ENCODE data around the gene CFAP77. TPM values are rescaled to one million over a fixed set of nuclear protein-coding genes. Genes with fewer than 3 reads are reported as not detected.

Gene CFAP77
- total and polyA plus RNA-seq, 2 of the 8 experiments (the other 6 are each of a cell fraction or from before 2014, with no cell fraction given), result 0.63 to 0.97 TPM

DNA sequence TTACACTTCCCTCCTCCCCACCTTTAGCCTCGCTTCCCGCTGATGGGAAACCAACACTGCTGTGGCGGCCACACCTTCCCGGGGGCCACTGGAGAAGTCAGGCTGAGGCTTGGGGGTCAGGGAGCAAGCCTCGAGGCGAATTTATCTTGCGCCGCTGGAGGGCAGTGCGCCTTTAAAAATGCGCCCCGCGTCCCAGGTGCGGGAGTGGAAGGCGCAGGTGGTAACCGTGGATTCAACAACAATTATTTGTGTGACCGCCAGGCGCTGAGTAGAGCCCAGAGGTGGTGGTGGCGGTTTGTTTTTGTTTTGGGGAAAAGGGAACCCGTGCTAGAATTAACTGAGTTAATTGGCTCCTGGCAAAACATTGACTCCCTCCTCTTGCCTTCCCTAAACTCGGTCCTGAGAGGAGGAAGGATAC, 1.1 kb downstream of the CFAP77 start:
- peak; percentile 69 to 90 for DNase-seq (ENCODE audit: low read depth in 1 of 2, low spot score in 2 of 2)
- no peak for TF ChIP-seq CEBPB (IDR thresholded peaks at IDR 0.05; ENCODE audit: low read depth, low read length)
- TF ChIP-seq EZH2 (IDR thresholded peaks at IDR 0.05; ENCODE audit: low read depth, low read length, severe bottlenecking), result no peak
- no peak for TF ChIP-seq FOSL1 (IDR thresholded peaks at IDR 0.05; ENCODE audit: insufficient read depth, low read depth, low read length)
- TF ChIP-seq BRCA1 (IDR thresholded peaks at IDR 0.05; ENCODE audit: low read depth, low read length), result no peak
- TF ChIP-seq CTBP2 (IDR thresholded peaks at IDR 0.05; ENCODE audit: borderline replicate concordance, insufficient read depth, insufficient read length, low read length), result no peak
- 0 out of 2 replicates have a peak, but pooled peaks have one; percentile 13 for TF ChIP-seq SP4 (IDR thresholded peaks at IDR 0.05; ENCODE audit: low read length)
- no peak for TF ChIP-seq CHD1 (IDR thresholded peaks at IDR 0.05; ENCODE audit: low read depth, low read length)
- TF ChIP-seq RFX5 (IDR thresholded peaks at IDR 0.05; ENCODE audit: borderline replicate concordance, low read depth, low read length), result no peak
- no peak for TF ChIP-seq NANOG (IDR thresholded peaks at IDR 0.05; ENCODE audit: insufficient read depth, low read depth, low read length, poor library complexity, severe bottlenecking)
- TF ChIP-seq HDAC2 (IDR thresholded peaks at IDR 0.05; ENCODE audit: borderline replicate concordance in 1 of 2, low read depth in 2 of 2, low read length in 2 of 2), result peak in 1 of 2 experiments; percentile 91; a peak in 1 of 4 replicates
- TF ChIP-seq CHD2 (IDR thresholded peaks at IDR 0.05; ENCODE audit: low read length), result no peak
- no peak for TF ChIP-seq GABPA (IDR thresholded peaks at IDR 0.05; ENCODE audit: borderline replicate concordance, insufficient read depth, low read length)
- no peak for TF ChIP-seq TEAD4 (IDR thresholded peaks at IDR 0.05; ENCODE audit: low read depth, low read length)
- no peak for TF ChIP-seq GTF2F1 (IDR thresholded peaks at IDR 0.05; ENCODE audit: borderline replicate concordance, low read depth, low read length)

More for the DNA sequence above, 1.1 kb downstream of the CFAP77 start:
- no peak overlapping the region for H4K5ac ChIP-seq (ENCODE audit: insufficient read length, low read depth, low read length)
- H3K4me3 ChIP-seq (ENCODE audit: extremely low read depth in 1 of 4, insufficient read depth in 2 of 4, low read depth in 3 of 4, low read length in 4 of 4), result peak overlapping the region; percentile 45 to 65 (median 56); a peak in 7 of 8 replicates
- H3K27me3 ChIP-seq (replicated peaks in 1 of 4; ENCODE audit: control insufficient read depth in 3 of 4, extremely low read depth in 1 of 4, insufficient read depth in 3 of 4, low read length in 3 of 4), result peaks cover 1 to 20% (median 13%) of the 10 kb centered on the region in 4 experiments; a peak in 6 of 7 replicates
- no peaks in the 10 kb centered on the region; a peak in 1 of 4 replicates for H3K9me3 ChIP-seq (ENCODE audit: insufficient read depth in 2 of 2, low read depth in 1 of 2, low read length in 1 of 2)
- peaks cover 0 to 3% of the 10 kb centered on the region in 2 experiments for H4K20me1 ChIP-seq (replicated peaks in 1 of 2; ENCODE audit: control insufficient read depth in 1 of 2, insufficient read depth in 2 of 2, low read length in 2 of 2)
- 3% methylated on average over 20 of the region's 20 CpGs; no CpG with 5 or more reads in 1 of the 2 experiments for WGBS, 2 experiments (ENCODE audit: extremely low coverage in 1 of 2, insufficient coverage in 1 of 2, insufficient read length in 1 of 2, insufficient replicate concordance in 2 of 2, low coverage in 1 of 2, low lambda C conversion rate in 2 of 2, missing lambda C conversion rate in 1 of 2)
- H2BK15ac ChIP-seq (ENCODE audit: low read length), result no peak overlapping the region
- no peak overlapping the region for H3K23ac ChIP-seq (ENCODE audit: insufficient read length)
- H2AK5ac ChIP-seq (ENCODE audit: low read depth, low read length), result no peak overlapping the region
- H3K36me3 ChIP-seq (ENCODE audit: control insufficient read depth in 2 of 4, insufficient read depth in 4 of 4, low read length in 3 of 4), result no peaks in the 10 kb centered on the region
- ChIA-PET POLR2A (ENCODE audit: partially characterized antibody) (no interaction called here), CTCF (ENCODE audit: partially characterized antibody) (interaction anchor here (1.1 to 1.6 kb wide), 3 partner anchors 28 to 136 kb away, joined by 3 to 4 read pairs (median 4); no protein-coding TSS in a partner anchor)
- H3K14ac ChIP-seq (ENCODE audit: insufficient read length), result no peak overlapping the region
- peaks cover 0 to 1% of the 10 kb centered on the region in 2 experiments; a peak in 2 of 4 replicates for H3K79me2 ChIP-seq (ENCODE audit: control insufficient read depth in 1 of 2, insufficient read depth in 2 of 2, low read length in 2 of 2)
- H4K91ac ChIP-seq (replicated peaks; ENCODE audit: insufficient read length, low read length), result no peak overlapping the region
- no peak overlapping the region for H3K27ac ChIP-seq (ENCODE audit: low read depth, low read length)
- no peak overlapping the region for H2BK120ac ChIP-seq (replicated peaks; ENCODE audit: low read depth, low read length)
- H3K4me2 ChIP-seq (ENCODE audit: insufficient read depth in 1 of 2, low read depth in 2 of 2, low read length in 2 of 2), result peak overlapping the region; percentile 41 to 88
- no peak overlapping the region for H3K18ac ChIP-seq (ENCODE audit: extremely low read depth, low read length)
- H3K23me2 ChIP-seq (ENCODE audit: low read depth, low read length), result peaks cover 11% of the 10 kb centered on the region; the same call in 1 of the 2 replicates
- H2AFZ ChIP-seq (ENCODE audit: low read length), result no peak overlapping the region
- H3K4me1 ChIP-seq (replicated peaks in 1 of 4; ENCODE audit: control insufficient read depth in 3 of 4, insufficient read depth in 4 of 4, low read length in 3 of 4), result peaks cover 6 to 15% (median 6%) of the 10 kb centered on the region in 4 experiments; a peak in 6 of 7 replicates
- no peak overlapping the region for H2BK12ac ChIP-seq (ENCODE audit: low read depth, low read length)
- H3K79me1 ChIP-seq (ENCODE audit: low read depth, low read length), result no peaks in the 10 kb centered on the region
- H3K4ac ChIP-seq (replicated peaks; ENCODE audit: insufficient read length, low read depth, low read length), result no peak overlapping the region
- H3K9ac ChIP-seq (replicated peaks in 1 of 4; ENCODE audit: extremely low read depth in 1 of 4, low read depth in 3 of 4, low read length in 3 of 4), result no peak overlapping the region
- no peak overlapping the region for H3K56ac ChIP-seq (replicated peaks; ENCODE audit: insufficient read length, low read depth, low read length)
- FAIRE-seq, result no peak
- H2BK5ac ChIP-seq (ENCODE audit: low read depth, low read length), result no peak overlapping the region
- H2BK20ac ChIP-seq (ENCODE audit: low read length), result no peak overlapping the region
- H4K8ac ChIP-seq (ENCODE audit: extremely low read depth, insufficient read depth, low read length), result no peak overlapping the region

Measured in H1 (cell line).